Uterus (tissue), 4 donors: Measurements from ENCODE around the gene SLC6A19. TPM values are rescaled to one million over a fixed set of nuclear protein-coding genes. Genes with fewer than 3 reads are reported as not detected.

Experiments used
- DNase-seq, 2 donors: peaks; one replicate each; pipeline ENCODE4 v3.0.0-alpha.2; 2019 to 2020
- H3K27ac ChIP-seq, 2 donors: fragments of 200-600 bp; sonication (generic); 1 replicate in 1 of 2; 2 replicates in 1 of 2; pipeline ENCODE4 v1.5.1; 2016 to 2018
- H3K27me3 ChIP-seq, 2 donors: fragments of 200-600 bp; sonication (generic); one replicate each; pipeline ENCODE4 v1.5.1; 2018 to 2019; ENCODE audit warnings: control low read depth in 1 of 2
- H3K36me3 ChIP-seq, 2 donors: fragments of 200-600 bp; sonication (generic); one replicate each; pipeline ENCODE4 v1.5.1; 2019; ENCODE audit warnings: control low read depth in 1 of 2
- H3K4me1 ChIP-seq, 2 donors: fragments of 200-600 bp; sonication (generic); one replicate each; pipeline ENCODE4 v1.5.1; 2018 to 2019; ENCODE audit warnings: control low read depth in 1 of 2
- H3K4me3 ChIP-seq, 2 donors: fragments of 200-600 bp; sonication (generic); 1 replicate in 1 of 2; 2 replicates in 1 of 2; pipeline ENCODE4 v1.5.1; 2018 to 2019; ENCODE audit warnings: mild to moderate bottlenecking in 1 of 2
- H3K9me3 ChIP-seq, 2 donors: fragments of 200-600 bp; sonication (generic); one replicate each; pipeline ENCODE4 v1.5.1; 2019; ENCODE audit warnings: control low read depth in 1 of 2
- POLR2A ChIP-seq, 2 donors: fragments of 450-650 bp; IDR thresholded peaks; one replicate each; pipeline ENCODE4 v1.6.1; 2016; ENCODE audit warnings: antibody characterized with exemption in 2 of 2, mild to moderate bottlenecking in 1 of 2, moderate library complexity in 1 of 2
- intact Hi-C: fragments of 100-400 bp; cut with DNase I; formaldehyde crosslinking; loops from one replicate; pipeline ENCODE4 v1.15.1; 2023; ENCODE audit warnings: low total_unique reads
- total RNA-seq, 4 donors: library from RNA; depleted of rRNA in 3 of 4; stranded (reverse); fragments of >200 nt in 3 of 4; gene quantifications; one replicate each; pipeline versions ENCODE4 v1.1.0 to v1.2.4, GENCODE V29; 2014 to 2023
- TF ChIP-seq, protein P1 (sequence below), 4 experiments: fragments of 200-600 bp in 2 of 4; fragments of 450-650 bp in 2 of 4; sonication (generic) in 2 of 4; IDR thresholded peaks; one replicate each; pipeline ENCODE4 v1.5.1; 2016 to 2019; ENCODE audit warnings: antibody characterized with exemption in 4 of 4, mild to moderate bottlenecking in 2 of 4, moderate library complexity in 1 of 4
- donor health status: DM: yes; HTN: yes; CAD: no.

Gene SLC6A19
- total RNA-seq, 4 donors from 2014 or later = under 0.01 TPM; not detected in 3

GRCh38 chr5:1195916-1196315 lies 5.5 kb upstream of the SLC6A19 start:
- no peaks in the 10 kb centered on the region for H3K9me3 ChIP-seq
- TF ChIP-seq, protein P1, sequence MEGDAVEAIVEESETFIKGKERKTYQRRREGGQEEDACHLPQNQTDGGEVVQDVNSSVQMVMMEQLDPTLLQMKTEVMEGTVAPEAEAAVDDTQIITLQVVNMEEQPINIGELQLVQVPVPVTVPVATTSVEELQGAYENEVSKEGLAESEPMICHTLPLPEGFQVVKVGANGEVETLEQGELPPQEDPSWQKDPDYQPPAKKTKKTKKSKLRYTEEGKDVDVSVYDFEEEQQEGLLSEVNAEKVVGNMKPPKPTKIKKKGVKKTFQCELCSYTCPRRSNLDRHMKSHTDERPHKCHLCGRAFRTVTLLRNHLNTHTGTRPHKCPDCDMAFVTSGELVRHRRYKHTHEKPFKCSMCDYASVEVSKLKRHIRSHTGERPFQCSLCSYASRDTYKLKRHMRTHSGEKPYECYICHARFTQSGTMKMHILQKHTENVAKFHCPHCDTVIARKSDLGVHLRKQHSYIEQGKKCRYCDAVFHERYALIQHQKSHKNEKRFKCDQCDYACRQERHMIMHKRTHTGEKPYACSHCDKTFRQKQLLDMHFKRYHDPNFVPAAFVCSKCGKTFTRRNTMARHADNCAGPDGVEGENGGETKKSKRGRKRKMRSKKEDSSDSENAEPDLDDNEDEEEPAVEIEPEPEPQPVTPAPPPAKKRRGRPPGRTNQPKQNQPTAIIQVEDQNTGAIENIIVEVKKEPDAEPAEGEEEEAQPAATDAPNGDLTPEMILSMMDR (IDR thresholded peaks at IDR 0.05) = no peak
- no peak for TF ChIP-seq POLR2A (IDR thresholded peaks at IDR 0.05)
- no peaks in the 10 kb centered on the region for H3K4me1 ChIP-seq
- intact Hi-C loops = no loop called here
- H3K36me3 ChIP-seq = no peaks in the 10 kb centered on the region
- no peak overlapping the region for H3K4me3 ChIP-seq
- DNase-seq = no peak
- H3K27ac ChIP-seq = no peak overlapping the region
- no peaks in the 10 kb centered on the region for H3K27me3 ChIP-seq

DNA sequence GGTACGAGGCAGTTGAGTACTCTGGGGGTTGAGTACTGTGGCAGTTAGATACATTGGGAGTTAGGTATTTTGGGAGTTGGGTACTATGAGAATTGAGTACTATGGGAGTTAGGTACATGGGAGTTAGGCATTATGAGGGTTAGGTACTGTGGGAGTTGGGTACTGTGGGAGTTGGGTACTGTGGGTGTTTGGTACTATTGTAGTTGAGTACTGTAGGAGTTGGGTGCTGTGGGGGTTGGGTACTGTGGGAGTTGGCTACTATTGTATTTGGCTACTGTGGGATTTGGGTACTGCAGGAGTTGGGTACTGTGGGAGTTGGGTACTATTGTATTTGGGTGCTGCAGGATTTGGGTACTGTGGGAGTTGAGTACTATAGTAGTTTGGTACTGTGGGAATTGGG lies 4.8 kb upstream of the SLC6A19 start:
- intact Hi-C loops = no loop called here
- Histone ChIP-seq H3K4me1 (no peaks in the 10 kb centered on the region), H3K27ac (no peak overlapping the region), H3K9me3 (no peaks in the 10 kb centered on the region), H3K36me3 (no peaks in the 10 kb centered on the region), H3K4me3 (no peak overlapping the region), H3K27me3 (no peaks in the 10 kb centered on the region)
- DNase-seq = no peak
- TF ChIP-seq, protein P1 (IDR thresholded peaks at IDR 0.05) = no peak
- no peak for TF ChIP-seq POLR2A (IDR thresholded peaks at IDR 0.05)

DNA sequence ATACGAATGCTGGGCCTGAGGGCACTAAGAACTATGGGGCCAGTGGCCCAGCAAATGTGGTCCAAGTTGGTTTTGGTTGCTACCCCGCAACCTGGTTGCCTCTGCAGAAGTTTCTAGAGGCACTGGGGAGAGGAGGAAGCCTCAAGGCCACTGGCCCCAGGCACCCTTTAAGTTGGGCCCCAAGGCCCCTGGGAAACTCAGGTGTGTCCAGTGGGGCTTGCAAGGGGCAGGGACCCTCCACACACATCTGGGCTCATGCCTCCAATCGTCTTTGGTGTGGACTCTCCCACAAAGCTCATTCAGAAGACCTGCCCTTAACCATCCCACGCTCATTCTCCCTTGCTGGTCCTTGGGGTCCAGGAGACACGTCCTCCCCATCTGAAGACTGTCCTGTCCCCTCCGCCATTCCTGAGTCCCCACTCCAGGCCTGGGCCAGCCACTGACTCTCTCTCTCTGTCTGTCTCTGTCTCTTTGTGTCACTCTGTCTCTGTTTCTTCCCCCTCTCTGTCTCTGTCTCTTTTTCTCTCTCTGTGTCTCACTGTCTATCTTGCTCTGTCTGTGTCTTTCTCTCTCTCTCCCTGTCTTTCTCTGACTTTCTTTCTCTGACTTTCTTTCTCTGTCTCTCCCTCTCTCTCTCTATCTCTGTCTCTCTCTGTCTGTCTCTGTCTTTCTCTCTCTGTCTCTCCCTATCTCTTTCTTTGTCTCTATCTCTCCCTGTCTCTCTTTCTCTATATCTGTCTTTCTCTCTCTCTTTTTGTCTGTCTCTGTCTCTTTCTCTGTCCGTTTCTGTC lies 3.3 kb upstream of the SLC6A19 start:
- Histone ChIP-seq H3K36me3 (no peaks in the 10 kb centered on the region), H3K27me3 (no peaks in the 10 kb centered on the region), H3K4me1 (no peaks in the 10 kb centered on the region), H3K4me3 (no peak overlapping the region), H3K9me3 (no peaks in the 10 kb centered on the region), H3K27ac (no peak overlapping the region)
- no peak for DNase-seq
- intact Hi-C loops = no loop called here
- TF ChIP-seq, protein P1 (IDR thresholded peaks at IDR 0.05) = no peak
- no peak for TF ChIP-seq POLR2A (IDR thresholded peaks at IDR 0.05)

DNA sequence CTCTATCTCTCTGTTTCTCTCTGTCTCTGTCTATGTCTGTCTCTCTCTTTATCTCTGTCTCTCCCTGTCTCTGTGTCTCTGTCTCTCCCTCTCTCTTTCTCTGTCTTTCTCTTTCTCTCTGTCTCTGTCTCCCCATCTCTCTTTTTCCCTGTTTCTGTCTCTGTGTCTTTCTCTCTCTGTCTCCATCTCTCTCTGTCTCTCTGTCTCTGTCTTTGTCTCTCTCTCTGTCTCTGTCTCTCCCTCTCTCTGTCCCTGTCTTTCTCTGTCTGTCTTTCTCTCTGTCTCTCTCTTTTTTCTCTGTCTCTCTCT lies 2.1 kb upstream of the SLC6A19 start:
- no peaks in the 10 kb centered on the region for H3K4me1 ChIP-seq
- no peak for TF ChIP-seq POLR2A (IDR thresholded peaks at IDR 0.05)
- TF ChIP-seq, protein P1 (IDR thresholded peaks at IDR 0.05) = no peak
- intact Hi-C loops = no loop called here
- H3K36me3 ChIP-seq = no peaks in the 10 kb centered on the region
- no peaks in the 10 kb centered on the region for H3K9me3 ChIP-seq
- no peak overlapping the region for H3K4me3 ChIP-seq
- H3K27ac ChIP-seq = no peak overlapping the region
- no peaks in the 10 kb centered on the region for H3K27me3 ChIP-seq
- no peak for DNase-seq

- Histone ChIP-seq H3K36me3 (no peaks in the 10 kb centered on the region), H3K4me1 (no peaks in the 10 kb centered on the region), H3K27ac (no peak overlapping the region), H3K4me3 (no peak overlapping the region), H3K27me3 (no peaks in the 10 kb centered on the region), H3K9me3 (no peaks in the 10 kb centered on the region)
- TF ChIP-seq, protein P1 (IDR thresholded peaks at IDR 0.05) = no peak
- TF ChIP-seq POLR2A (IDR thresholded peaks at IDR 0.05) = no peak
- intact Hi-C loops = no loop called here
- DNase-seq = no peak
These were observed 1.5 kb upstream of the SLC6A19 start for GRCh38 chr5:1199649-1200494.
